DLD1 (cell line): Measurements from ENCODE around the gene TTC31.
"Not testable (repeated sequence)": the region's sequence is repeated elsewhere in the genome, so short reads cannot be mapped to it uniquely, and the experiment has no call there.

Experiments
- in situ Hi-C: cut with HindIII; loops from 2 replicates; pipeline ENCODE4 v1.10.0; 2017; ENCODE audit warnings: low sequenced_read_pairs

TTC31 gene

DNA sequence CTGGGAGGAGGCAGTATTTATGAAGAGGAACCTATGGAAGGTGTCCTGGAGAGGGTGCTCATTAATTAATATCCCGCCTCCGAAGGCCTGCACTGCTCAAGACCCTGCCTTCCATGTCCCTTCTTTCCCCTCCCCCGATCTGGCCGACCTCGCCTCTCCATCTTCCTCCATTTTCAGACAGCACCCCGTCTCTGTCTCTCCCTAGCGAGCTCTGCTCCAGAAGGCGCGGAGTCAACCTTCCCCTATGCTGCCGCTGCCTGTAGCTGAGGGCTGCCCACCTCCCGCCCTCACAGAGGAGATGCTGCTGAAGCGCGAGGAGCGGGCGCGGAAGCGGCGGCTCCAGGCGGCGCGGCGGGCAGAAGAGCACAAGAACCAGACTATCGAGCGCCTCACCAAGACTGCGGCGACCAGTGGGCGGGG lies 25.7 kb upstream of the TTC31 start:
- in situ Hi-C loops: no loop called here

GRCh38 chr2:74457549-74458131 lies 25.2 kb upstream of the TTC31 start:
- in situ Hi-C loops: no loop called here

- in situ Hi-C loops: no loop called here
Observed at GRCh38 chr2:74458132-74458937, 24.5 kb upstream of the TTC31 start, which contains the start of gene WBP1. Gene WBP1, plus strand, starts transcription at chr2:74458438. Its CDS starts 165 bp downstream, at chr2:74458603.

GRCh38 chr2:74458938-74459363 lies 23.9 kb upstream of the TTC31 start:
- in situ Hi-C loops: no loop called here

DNA sequence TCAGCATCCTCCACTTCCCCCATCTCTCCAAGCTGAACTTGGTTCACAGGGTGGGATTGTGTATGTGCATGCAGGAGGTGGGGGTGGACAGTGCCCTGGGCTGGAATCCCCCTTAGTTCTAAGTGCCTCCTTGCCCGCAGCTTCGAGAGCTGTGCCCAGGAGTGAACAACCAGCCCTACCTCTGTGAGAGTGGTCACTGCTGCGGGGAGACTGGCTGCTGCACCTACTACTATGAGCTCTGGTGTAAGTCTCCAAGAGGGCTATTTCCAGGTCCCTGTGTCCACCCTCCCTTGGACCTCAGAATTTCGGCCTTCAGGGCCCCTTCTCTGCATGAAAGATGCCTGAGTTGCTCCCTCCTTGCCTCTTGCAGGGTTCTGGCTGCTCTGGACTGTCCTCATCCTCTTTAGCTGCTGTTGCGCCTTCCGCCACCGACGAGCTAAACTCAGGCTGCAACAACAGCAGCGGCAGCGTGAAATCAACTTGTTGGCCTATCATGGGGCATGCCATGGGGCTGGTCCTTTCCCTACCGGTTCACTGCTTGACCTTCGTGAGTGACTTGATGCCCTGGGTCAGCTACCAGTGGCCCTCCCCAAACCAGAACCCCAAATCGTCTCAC lies 23.3 kb upstream of the TTC31 start:
- in situ Hi-C loops: not testable (repeated sequence)

DNA sequence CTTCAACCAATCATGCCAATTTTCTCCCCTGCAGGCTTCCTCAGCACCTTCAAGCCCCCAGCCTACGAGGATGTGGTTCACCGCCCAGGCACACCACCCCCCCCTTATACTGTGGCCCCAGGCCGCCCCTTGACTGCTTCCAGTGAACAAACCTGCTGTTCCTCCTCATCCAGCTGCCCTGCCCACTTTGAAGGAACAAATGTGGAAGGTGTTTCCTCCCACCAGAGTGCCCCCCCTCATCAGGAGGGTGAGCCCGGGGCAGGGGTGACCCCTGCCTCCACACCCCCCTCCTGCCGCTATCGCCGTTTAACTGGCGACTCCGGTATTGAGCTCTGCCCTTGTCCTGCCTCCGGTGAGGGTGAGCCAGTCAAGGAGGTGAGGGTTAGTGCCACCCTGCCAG lies 22.7 kb upstream of the TTC31 start:
- in situ Hi-C loops: not testable (repeated sequence)

DNA sequence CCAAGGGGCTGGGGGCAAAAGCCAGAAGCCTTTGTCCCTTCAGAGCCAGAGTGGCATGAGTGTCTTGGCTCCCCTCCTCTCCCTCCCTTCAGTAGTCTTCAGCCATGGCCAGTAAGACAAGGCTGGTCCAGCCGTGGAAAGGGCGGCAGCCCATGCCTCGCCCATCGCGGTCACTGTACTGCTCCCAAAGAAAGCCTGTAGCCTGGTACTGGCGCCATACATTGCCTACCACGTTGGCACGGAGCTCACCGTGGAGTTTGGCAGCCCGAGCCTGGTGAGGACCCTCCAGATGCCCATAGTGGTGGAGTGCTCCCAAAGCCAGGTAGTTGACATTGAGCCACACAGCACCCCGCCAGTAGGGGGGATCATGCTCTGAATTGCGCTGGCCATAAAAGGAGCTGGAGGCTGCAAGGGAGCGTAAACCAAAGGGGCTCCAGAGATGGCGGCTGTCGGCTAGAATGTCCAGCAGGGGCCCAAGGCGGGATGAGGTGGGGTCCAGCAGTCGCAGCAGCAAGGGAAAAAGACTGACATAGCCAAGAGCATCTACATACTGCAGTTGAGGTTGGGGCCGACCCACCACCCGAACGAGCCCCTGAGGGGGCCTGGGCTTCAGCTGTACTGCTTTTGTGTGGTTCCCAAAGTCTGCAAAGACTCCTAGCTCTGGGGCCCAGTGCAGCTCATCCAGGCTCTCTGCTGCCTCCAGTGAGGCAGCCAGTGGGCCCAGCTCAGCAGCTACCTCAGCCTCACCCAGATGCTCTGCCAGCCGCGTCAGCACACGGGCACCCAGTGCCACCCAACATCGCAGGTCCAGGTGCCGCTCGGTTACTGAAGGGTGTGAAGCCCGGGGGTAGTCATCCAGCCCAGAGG lies 21.5 kb upstream of the TTC31 start:
- in situ Hi-C loops: no loop called here

- in situ Hi-C loops: no loop called here
Observed at GRCh38 chr2:74462054-74462785, 20.7 kb upstream of the TTC31 start.

DNA sequence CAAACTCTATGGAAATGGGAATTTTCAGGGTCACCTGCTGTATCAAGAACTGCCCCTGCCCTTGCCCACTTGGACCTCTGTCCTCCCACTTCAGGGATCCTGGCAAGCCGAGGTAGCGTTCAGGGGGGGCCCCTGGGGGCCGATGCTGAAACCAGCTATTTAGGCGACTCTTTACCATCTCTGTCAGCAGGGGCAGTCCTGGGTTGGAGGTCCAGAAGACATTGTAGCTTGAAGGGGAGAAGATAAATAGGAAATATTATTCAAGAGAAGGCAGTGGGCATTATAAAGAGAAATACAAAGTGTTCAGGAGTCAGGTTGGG lies 20.1 kb upstream of the TTC31 start:
- in situ Hi-C loops: no loop called here

GRCh38 chr2:74464406-74464805 lies 18.5 kb upstream of the TTC31 start:
- in situ Hi-C loops: no loop called here

DNA sequence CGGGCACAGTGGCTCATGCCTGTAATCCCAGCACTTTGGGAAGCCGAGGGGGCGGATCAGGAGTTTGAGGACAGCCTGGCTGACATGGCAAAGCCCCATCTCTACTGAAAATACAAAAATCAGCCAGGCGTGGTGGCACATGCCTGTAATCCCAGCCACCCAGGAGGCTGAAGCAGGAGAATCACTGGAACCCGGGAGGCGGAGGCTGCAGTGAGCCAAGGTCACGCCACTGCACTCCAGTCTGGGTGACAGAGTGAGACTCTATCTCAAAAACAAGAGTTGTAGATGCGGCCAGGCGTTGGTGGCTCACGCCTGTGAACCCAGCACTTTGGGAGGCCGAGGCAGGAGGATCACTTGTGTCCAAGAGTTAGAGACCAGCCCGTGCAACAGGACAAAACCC lies 12.1 kb upstream of the TTC31 start:
- in situ Hi-C loops: not testable (repeated sequence)

- in situ Hi-C loops: no loop called here
Observed at GRCh38 chr2:74471332-74472065, 11.4 kb upstream of the TTC31 start.

GRCh38 chr2:74472086-74472944 lies 10.6 kb upstream of the TTC31 start, which contains the start of gene MRPL53:
Gene MRPL53, minus strand, starts transcription at chr2:74472680. Its CDS starts 20 bp downstream, at chr2:74472660.
- in situ Hi-C loops: no loop called here

DNA sequence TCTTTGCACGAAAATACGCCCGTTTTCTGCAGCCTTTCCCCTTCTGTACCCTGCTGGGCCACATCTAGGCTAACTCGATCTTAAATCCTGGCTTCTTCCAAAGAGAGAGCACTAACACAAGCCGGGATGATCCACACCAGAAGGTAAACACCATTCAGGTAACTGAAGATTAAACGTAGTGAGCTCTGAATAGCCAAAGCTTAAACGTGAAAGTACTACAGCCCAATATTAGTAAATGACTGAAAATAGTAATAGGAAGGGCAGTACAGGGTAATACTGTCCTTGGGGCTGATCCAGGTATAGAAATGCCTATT lies 10.0 kb upstream of the TTC31 start:
- in situ Hi-C loops: no loop called here

- in situ Hi-C loops: no loop called here
Observed at GRCh38 chr2:74474481-74474880, 8.4 kb upstream of the TTC31 start.

- in situ Hi-C loops: no loop called here
Observed at GRCh38 chr2:74474899-74475298, 8.0 kb upstream of the TTC31 start.

GRCh38 chr2:74481431-74481830 lies 1.4 kb upstream of the TTC31 start:
- in situ Hi-C loops: no loop called here

DNA sequence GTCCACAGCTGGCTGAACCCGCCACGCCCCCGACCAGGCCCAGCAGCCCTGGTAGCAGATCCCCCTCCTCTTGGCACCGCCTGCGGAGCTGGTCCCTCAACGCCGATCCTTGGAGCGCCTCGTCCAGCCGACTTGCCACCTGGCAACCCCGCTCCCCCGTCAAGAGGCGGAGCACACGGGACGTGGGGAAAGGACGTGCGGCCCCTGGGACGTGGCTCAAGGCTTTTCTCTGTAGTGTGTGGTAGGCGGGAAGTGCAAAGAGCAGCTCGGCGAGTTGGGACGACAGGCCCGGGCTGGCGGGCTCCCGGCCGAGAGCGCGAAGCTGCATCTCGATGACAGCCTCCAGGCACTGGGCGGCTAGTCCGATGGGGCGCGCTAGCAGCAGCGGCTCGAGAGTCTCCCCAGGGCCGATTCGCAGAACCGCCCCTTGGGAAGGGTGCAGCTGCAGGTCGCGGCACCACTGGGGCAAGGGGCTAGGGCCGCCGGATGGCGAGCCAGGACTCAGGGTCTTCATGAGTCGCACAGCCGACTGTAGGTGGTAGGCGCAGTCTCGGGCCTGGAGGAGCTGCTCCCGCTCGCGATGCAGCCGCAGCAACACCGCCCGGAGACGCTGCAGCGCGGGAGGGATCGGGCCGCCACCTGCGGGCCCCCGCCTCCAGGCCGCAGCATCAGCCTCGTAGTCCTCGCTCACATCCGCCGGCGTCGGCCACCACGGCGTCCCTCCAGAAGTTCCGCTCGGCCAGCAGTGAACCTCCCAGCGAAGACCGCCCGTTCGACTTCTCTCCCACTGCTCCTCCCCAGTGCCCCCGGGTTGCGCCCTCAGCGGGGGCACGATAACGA lies 700 bp upstream of the TTC31 start:
- in situ Hi-C loops: no loop called here
